Adipose tissue (tissue), 3 donors: ENCODE measurements around the gene LRRC14B. TPM values are rescaled to one million over a fixed set of nuclear protein-coding genes. Genes with fewer than 3 reads are reported as not detected.
"Not testable (repeated sequence)": the region's sequence is repeated elsewhere in the genome, so short reads cannot be mapped to it uniquely, and the experiment has no call there.

Source experiments
- H3K27ac ChIP-seq: one replicate; pipeline ENCODE4 v1.5.1; 2013; ENCODE audit warnings: low read depth, low read length
- WGBS, 3 donors: extraction: QIAGEN DNeasy Blood & Tissue Kit; methylation state at CpG; one replicate each; pipeline ENCODE4 v1.1.7; 2013; 5-methylcytosine and 5-hydroxymethylcytosine counted together
- polyA plus RNA-seq, 3 donors: library from polyadenylated mRNA; stranded (reverse); fragments of 200-250 nt; gene quantifications; one replicate each; pipeline ENCODE4 v1.2.3, GENCODE V29; 2013
- donor health status: healthy with polysubstance abuse.
- donor health status: Bipolar disorder and iron deficiency.
- donor health status: healthy.

Gene LRRC14B
- polyA plus RNA-seq, 3 donors = not detected

- WGBS, 3 donors = 60 to 77% (median 75%) methylated on average over 25 to 28 of the region's 28 CpGs
- no peak overlapping the region for H3K27ac ChIP-seq
Measured at GRCh38 chr5:186091-187041, 4.9 kb upstream of the LRRC14B start.

GRCh38 chr5:187042-187431 is 4.3 kb upstream of the LRRC14B start:
- H3K27ac ChIP-seq = no peak overlapping the region

GRCh38 chr5:187617-188451 is 3.5 kb upstream of the LRRC14B start:
- no peak overlapping the region for H3K27ac ChIP-seq
- WGBS, 3 donors = 51 to 60% (median 55%) methylated on average over 21 of the region's 21 CpGs

More at GRCh38 chr5:187042-187431, 4.3 kb upstream of the LRRC14B start:
- 79 to 85% (median 83%) methylated on average over 13 of the region's 13 CpGs for WGBS, 3 donors

- no peak overlapping the region for H3K27ac ChIP-seq
- 34 to 42% (median 34%) methylated on average over 37 of the region's 37 CpGs for WGBS, 3 donors
Measured at GRCh38 chr5:188488-189481, 2.5 kb upstream of the LRRC14B start.

GRCh38 chr5:189486-189885 is 1.8 kb upstream of the LRRC14B start:
- WGBS, 3 donors = 78 to 91% (median 89%) methylated on average over 9 to 10 of the region's 10 CpGs

GRCh38 chr5:189976-190365 is 1.3 kb upstream of the LRRC14B start:
- 73 to 79% (median 74%) methylated on average over 11 of the region's 11 CpGs for WGBS, 3 donors
- H3K27ac ChIP-seq = no peak overlapping the region

More at GRCh38 chr5:189486-189885, 1.8 kb upstream of the LRRC14B start:
- no peak overlapping the region for H3K27ac ChIP-seq

GRCh38 chr5:190366-191035 is 794 bp upstream of the LRRC14B start:
- H3K27ac ChIP-seq = no peak overlapping the region
- WGBS, 3 donors = 57 to 62% (median 62%) methylated on average over 16 of the region's 16 CpGs

GRCh38 chr5:191949-192690 is 825 bp downstream of the LRRC14B start:
- WGBS, 3 donors = 85 to 87% (median 85%) methylated on average over 34 to 46 of the region's 46 CpGs
- H3K27ac ChIP-seq = no peak overlapping the region

- 77 to 83% (median 82%) methylated on average over 9 of the region's 9 CpGs for WGBS, 3 donors
Measured at GRCh38 chr5:192691-192969, 1.3 kb downstream of the LRRC14B start.

GRCh38 chr5:192970-193831 is 1.9 kb downstream of the LRRC14B start:
- H3K27ac ChIP-seq = no peak overlapping the region
- WGBS, 3 donors = 87 to 90% (median 90%) methylated on average over 14 to 17 of the region's 17 CpGs

More at GRCh38 chr5:192691-192969, 1.3 kb downstream of the LRRC14B start:
- no peak overlapping the region for H3K27ac ChIP-seq

- 87 to 89% (median 88%) methylated on average over 15 of the region's 15 CpGs for WGBS, 3 donors
- H3K27ac ChIP-seq = no peak overlapping the region
Measured at GRCh38 chr5:194102-194501, 2.8 kb downstream of the LRRC14B start.

- WGBS, 3 donors = 92% methylated on average over 36 of the region's 36 CpGs
- H3K27ac ChIP-seq = no peak overlapping the region
Measured at GRCh38 chr5:194603-195209, 3.4 kb downstream of the LRRC14B start.

GRCh38 chr5:195401-196160 is 4.3 kb downstream of the LRRC14B start:
- WGBS, 3 donors = 78 to 82% (median 81%) methylated on average over 33 of the region's 33 CpGs
- H3K27ac ChIP-seq = no peak overlapping the region

GRCh38 chr5:196350-196749 is 5.1 kb downstream of the LRRC14B start:
- WGBS, 3 donors = 77 to 91% (median 78%) methylated on average over 7 to 9 of the region's 10 CpGs
- no peak overlapping the region for H3K27ac ChIP-seq

- WGBS, 3 donors = 53 to 61% (median 60%) methylated on average over 18 of the region's 18 CpGs
- not testable (repeated sequence) for H3K27ac ChIP-seq
Measured at GRCh38 chr5:197031-197430, 5.7 kb downstream of the LRRC14B start.
